ENCODE results near the gene GBX1. TPM values are rescaled to one million over a fixed set of nuclear protein-coding genes. Genes with fewer than 3 reads are reported as not detected.
A peak's percentile ranks its signal among the peaks of the same experiment; 100 is the strongest.

GBX1 gene
- total RNA-seq, 1 donor from 2014 or later = 0.41 TPM

- no peaks in the 10 kb centered on the region for H3K9me3 Mint-ChIP-seq
- no peaks in the 10 kb centered on the region for H3K36me3 Mint-ChIP-seq
- peak; percentile 42 for DNase-seq (ENCODE audit: extremely low spot score, unreplicated experiment)
- no peak overlapping the region for H3K4me3 Mint-ChIP-seq
- TF ChIP-seq, protein P1, sequence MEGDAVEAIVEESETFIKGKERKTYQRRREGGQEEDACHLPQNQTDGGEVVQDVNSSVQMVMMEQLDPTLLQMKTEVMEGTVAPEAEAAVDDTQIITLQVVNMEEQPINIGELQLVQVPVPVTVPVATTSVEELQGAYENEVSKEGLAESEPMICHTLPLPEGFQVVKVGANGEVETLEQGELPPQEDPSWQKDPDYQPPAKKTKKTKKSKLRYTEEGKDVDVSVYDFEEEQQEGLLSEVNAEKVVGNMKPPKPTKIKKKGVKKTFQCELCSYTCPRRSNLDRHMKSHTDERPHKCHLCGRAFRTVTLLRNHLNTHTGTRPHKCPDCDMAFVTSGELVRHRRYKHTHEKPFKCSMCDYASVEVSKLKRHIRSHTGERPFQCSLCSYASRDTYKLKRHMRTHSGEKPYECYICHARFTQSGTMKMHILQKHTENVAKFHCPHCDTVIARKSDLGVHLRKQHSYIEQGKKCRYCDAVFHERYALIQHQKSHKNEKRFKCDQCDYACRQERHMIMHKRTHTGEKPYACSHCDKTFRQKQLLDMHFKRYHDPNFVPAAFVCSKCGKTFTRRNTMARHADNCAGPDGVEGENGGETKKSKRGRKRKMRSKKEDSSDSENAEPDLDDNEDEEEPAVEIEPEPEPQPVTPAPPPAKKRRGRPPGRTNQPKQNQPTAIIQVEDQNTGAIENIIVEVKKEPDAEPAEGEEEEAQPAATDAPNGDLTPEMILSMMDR (conservative IDR thresholded peaks at IDR 0.05) = no peak
- peaks cover 44% of the 10 kb centered on the region for H3K27me3 Mint-ChIP-seq
- H3K27ac Mint-ChIP-seq = no peak overlapping the region
- no peaks in the 10 kb centered on the region for H3K4me1 Mint-ChIP-seq (ENCODE audit: unreplicated experiment)
Measured at GRCh38 chr7:151178831-151179230, 11.3 kb upstream of the GBX1 start.

DNA sequence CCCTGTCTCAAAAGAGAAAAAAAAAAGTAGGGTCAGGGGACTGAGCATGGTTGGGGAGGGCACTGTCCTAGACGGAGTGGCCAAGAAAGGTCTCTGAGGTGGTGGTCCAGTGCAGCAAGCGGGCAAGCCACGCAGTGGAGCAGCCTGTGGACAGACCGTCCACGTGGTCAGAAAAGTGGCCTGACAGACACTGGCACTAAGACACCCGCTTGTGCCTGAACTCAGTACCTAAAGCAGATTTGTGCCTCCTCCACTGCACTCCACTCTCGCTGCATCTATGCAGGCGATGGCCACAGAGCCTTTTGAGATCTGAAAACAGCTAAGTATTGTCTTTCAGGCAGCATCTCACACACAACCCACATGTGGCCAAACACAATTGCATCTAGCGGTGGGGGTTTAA lies 10.7 kb upstream of the GBX1 start:
- H3K9me3 Mint-ChIP-seq = peaks cover 3% of the 10 kb centered on the region
- no peak overlapping the region for H3K4me3 Mint-ChIP-seq
- no peaks in the 10 kb centered on the region for H3K4me1 Mint-ChIP-seq (ENCODE audit: unreplicated experiment)
- TF ChIP-seq, protein P1 (conservative IDR thresholded peaks at IDR 0.05) = no peak
- H3K27me3 Mint-ChIP-seq = peaks cover 48% of the 10 kb centered on the region
- H3K27ac Mint-ChIP-seq = no peak overlapping the region
- no peaks in the 10 kb centered on the region for H3K36me3 Mint-ChIP-seq
- DNase-seq (ENCODE audit: extremely low spot score, unreplicated experiment) = peak; percentile 58

DNA sequence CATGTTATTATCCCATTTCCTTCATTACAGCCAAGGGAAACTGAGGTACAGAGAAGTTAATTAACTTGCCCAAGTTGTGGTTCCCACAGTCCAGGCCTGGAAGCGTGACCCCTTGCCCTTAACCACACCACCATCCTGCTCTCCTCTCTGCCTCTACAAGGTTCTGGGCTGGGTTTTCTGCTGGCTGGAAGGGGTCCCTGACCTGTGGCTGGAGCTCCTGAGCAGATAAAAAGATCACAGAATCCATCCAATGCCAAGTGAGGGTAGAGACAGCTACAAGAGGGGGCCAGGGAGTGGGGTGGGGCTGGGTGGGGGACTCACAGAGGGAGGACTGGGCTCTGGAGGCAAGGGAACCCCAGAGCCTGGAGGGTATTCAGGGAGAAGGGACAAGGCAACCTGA lies 9.8 kb upstream of the GBX1 start:
- no peak overlapping the region for H3K4me3 Mint-ChIP-seq
- no peaks in the 10 kb centered on the region for H3K36me3 Mint-ChIP-seq
- H3K27ac Mint-ChIP-seq = no peak overlapping the region
- peaks cover 57% of the 10 kb centered on the region for H3K27me3 Mint-ChIP-seq
- H3K9me3 Mint-ChIP-seq = peaks cover 11% of the 10 kb centered on the region
- peaks cover 5% of the 10 kb centered on the region for H3K4me1 Mint-ChIP-seq (ENCODE audit: unreplicated experiment)
- DNase-seq (ENCODE audit: extremely low spot score, unreplicated experiment) = peak; percentile 44
- TF ChIP-seq, protein P1 (conservative IDR thresholded peaks at IDR 0.05) = no peak

- TF ChIP-seq, protein P1 (conservative IDR thresholded peaks at IDR 0.05) = no peak
- Mint-ChIP-seq H3K27me3 (peaks cover 57% of the 10 kb centered on the region), H3K4me3 (no peak overlapping the region), H3K9me3 (peaks cover 11% of the 10 kb centered on the region), H3K36me3 (no peaks in the 10 kb centered on the region), H3K4me1 (ENCODE audit: unreplicated experiment) (peaks cover 8% of the 10 kb centered on the region), H3K27ac (no peak overlapping the region)
- peak; percentile 40 for DNase-seq (ENCODE audit: extremely low spot score, unreplicated experiment)
Measured at GRCh38 chr7:151176401-151176800, 8.9 kb upstream of the GBX1 start.

DNA sequence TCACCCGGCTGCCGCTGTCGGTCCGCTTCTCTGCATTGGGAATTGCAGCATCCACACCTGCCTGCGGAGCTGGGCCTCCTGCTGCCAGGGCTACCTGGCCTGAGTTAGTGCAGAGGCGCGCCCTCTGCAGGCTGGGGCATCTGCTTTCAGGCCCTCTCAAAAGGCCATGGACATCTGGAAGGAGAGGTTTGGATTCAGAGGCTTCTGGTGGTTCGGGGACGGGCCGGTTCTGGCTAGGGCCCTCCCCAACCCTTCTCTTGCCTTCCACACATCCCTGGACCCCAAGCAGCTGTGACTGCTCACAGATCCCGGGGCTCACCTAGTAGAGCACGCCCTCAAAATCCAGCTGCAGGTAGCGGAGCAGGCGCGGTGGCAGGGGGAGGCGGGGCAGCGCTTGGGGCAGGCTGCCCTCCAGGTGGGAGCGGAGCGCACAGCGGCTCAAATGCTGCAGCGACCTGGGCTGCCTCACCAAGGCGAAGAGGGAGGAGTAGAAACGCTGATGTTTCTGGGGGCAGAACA lies 8.4 kb upstream of the GBX1 start:
- no peak overlapping the region for H3K27ac Mint-ChIP-seq

More for the DNA sequence above, 8.4 kb upstream of the GBX1 start:
- H3K4me3 Mint-ChIP-seq = no peak overlapping the region
- H3K27me3 Mint-ChIP-seq = peaks cover 62% of the 10 kb centered on the region
- H3K4me1 Mint-ChIP-seq (ENCODE audit: unreplicated experiment) = peaks cover 8% of the 10 kb centered on the region
- H3K36me3 Mint-ChIP-seq = no peaks in the 10 kb centered on the region
- TF ChIP-seq, protein P1 (conservative IDR thresholded peaks at IDR 0.05) = no peak
- DNase-seq (ENCODE audit: extremely low spot score, unreplicated experiment) = peak; percentile 55
- peaks cover 11% of the 10 kb centered on the region for H3K9me3 Mint-ChIP-seq

Data from type B pancreatic cell (in vitro differentiated cells).